ENCODE measurements around the gene DPF3.

Gene DPF3

GRCh38 chr14:72816287-72816686 lies 77.6 kb downstream of the DPF3 start:
- Histone ChIP-seq H3K36me3 (ENCODE audit: control insufficient read depth, insufficient read depth, low read length) (no peaks in the 10 kb centered on the region), H3K9ac (ENCODE audit: low read length) (no peak overlapping the region), H3K27me3 (ENCODE audit: control insufficient read depth, insufficient read depth, low read length) (no peaks in the 10 kb centered on the region), H3K4me3 (ENCODE audit: low read depth, low read length) (no peak overlapping the region), H3K27ac (ENCODE audit: low read depth, low read length) (no peak overlapping the region), H3K4me1 (ENCODE audit: control insufficient read depth, insufficient read depth, low read length) (peaks cover 8% of the 10 kb centered on the region; the same call in 1 of the 2 replicates), H3K9me3 (ENCODE audit: control insufficient read depth, insufficient read depth, low read depth, low read length) (peaks cover 7% of the 10 kb centered on the region)

- Histone ChIP-seq H3K4me3 (ENCODE audit: low read depth, low read length) (no peak overlapping the region), H3K4me1 (ENCODE audit: control insufficient read depth, insufficient read depth, low read length) (peaks cover 8% of the 10 kb centered on the region; the same call in 1 of the 2 replicates), H3K27ac (ENCODE audit: low read depth, low read length) (no peak overlapping the region), H3K36me3 (ENCODE audit: control insufficient read depth, insufficient read depth, low read length) (no peaks in the 10 kb centered on the region), H3K9me3 (ENCODE audit: control insufficient read depth, insufficient read depth, low read depth, low read length) (peaks cover 7% of the 10 kb centered on the region), H3K27me3 (ENCODE audit: control insufficient read depth, insufficient read depth, low read length) (no peaks in the 10 kb centered on the region), H3K9ac (ENCODE audit: low read length) (no peak overlapping the region)
These were observed 78.5 kb downstream of the DPF3 start for GRCh38 chr14:72815430-72815829.

- no peaks in the 10 kb centered on the region for H3K9me3 ChIP-seq (ENCODE audit: control insufficient read depth, insufficient read depth, low read depth, low read length)
- peaks cover 8% of the 10 kb centered on the region; the same call in 1 of the 2 replicates for H3K4me1 ChIP-seq (ENCODE audit: control insufficient read depth, insufficient read depth, low read length)
- H3K27ac ChIP-seq (ENCODE audit: low read depth, low read length) = no peak overlapping the region
- peaks cover 10% of the 10 kb centered on the region; the same call in 1 of the 2 replicates for H3K27me3 ChIP-seq (ENCODE audit: control insufficient read depth, insufficient read depth, low read length)
- H3K9ac ChIP-seq (ENCODE audit: low read length) = no peak overlapping the region
- H3K4me3 ChIP-seq (ENCODE audit: low read depth, low read length) = no peak overlapping the region
- H3K36me3 ChIP-seq (ENCODE audit: control insufficient read depth, insufficient read depth, low read length) = no peaks in the 10 kb centered on the region
These were observed 81.5 kb downstream of the DPF3 start for GRCh38 chr14:72812292-72812851.

GRCh38 chr14:72810201-72810600 lies 83.7 kb downstream of the DPF3 start:
- Histone ChIP-seq H3K9me3 (ENCODE audit: control insufficient read depth, insufficient read depth, low read depth, low read length) (no peaks in the 10 kb centered on the region), H3K4me1 (ENCODE audit: control insufficient read depth, insufficient read depth, low read length) (peaks cover 8% of the 10 kb centered on the region; the same call in 1 of the 2 replicates), H3K4me3 (ENCODE audit: low read depth, low read length) (no peak overlapping the region), H3K27me3 (ENCODE audit: control insufficient read depth, insufficient read depth, low read length) (peaks cover 30% of the 10 kb centered on the region), H3K36me3 (ENCODE audit: control insufficient read depth, insufficient read depth, low read length) (no peaks in the 10 kb centered on the region), H3K27ac (ENCODE audit: low read depth, low read length) (no peak overlapping the region), H3K9ac (ENCODE audit: low read length) (no peak overlapping the region)

GRCh38 chr14:72809063-72809462 lies 84.8 kb downstream of the DPF3 start:
- Histone ChIP-seq H3K9me3 (ENCODE audit: control insufficient read depth, insufficient read depth, low read depth, low read length) (no peaks in the 10 kb centered on the region), H3K9ac (ENCODE audit: low read length) (no peak overlapping the region), H3K4me3 (ENCODE audit: low read depth, low read length) (no peak overlapping the region)

GRCh38 chr14:72808564-72808963 lies 85.3 kb downstream of the DPF3 start:
- Histone ChIP-seq H3K9ac (ENCODE audit: low read length) (no peak overlapping the region), H3K27ac (ENCODE audit: low read depth, low read length) (no peak overlapping the region), H3K4me3 (ENCODE audit: low read depth, low read length) (no peak overlapping the region), H3K9me3 (ENCODE audit: control insufficient read depth, insufficient read depth, low read depth, low read length) (no peaks in the 10 kb centered on the region), H3K27me3 (ENCODE audit: control insufficient read depth, insufficient read depth, low read length) (peaks cover 35% of the 10 kb centered on the region), H3K36me3 (ENCODE audit: control insufficient read depth, insufficient read depth, low read length) (no peaks in the 10 kb centered on the region), H3K4me1 (ENCODE audit: control insufficient read depth, insufficient read depth, low read length) (peaks cover 23% of the 10 kb centered on the region)

More at GRCh38 chr14:72809063-72809462, 84.8 kb downstream of the DPF3 start:
- H3K36me3 ChIP-seq (ENCODE audit: control insufficient read depth, insufficient read depth, low read length) = no peaks in the 10 kb centered on the region
- peaks cover 30% of the 10 kb centered on the region for H3K27me3 ChIP-seq (ENCODE audit: control insufficient read depth, insufficient read depth, low read length)
- H3K27ac ChIP-seq (ENCODE audit: low read depth, low read length) = no peak overlapping the region
- H3K4me1 ChIP-seq (ENCODE audit: control insufficient read depth, insufficient read depth, low read length) = peaks cover 18% of the 10 kb centered on the region

- H3K9me3 ChIP-seq (ENCODE audit: control insufficient read depth, insufficient read depth, low read depth, low read length) = no peaks in the 10 kb centered on the region; the same call in 1 of the 2 replicates
- no peak overlapping the region for H3K9ac ChIP-seq (ENCODE audit: low read length)
- H3K36me3 ChIP-seq (ENCODE audit: control insufficient read depth, insufficient read depth, low read length) = no peaks in the 10 kb centered on the region
- H3K4me1 ChIP-seq (ENCODE audit: control insufficient read depth, insufficient read depth, low read length) = peaks cover 18% of the 10 kb centered on the region
- H3K4me3 ChIP-seq (ENCODE audit: low read depth, low read length) = no peak overlapping the region
- peaks cover 48% of the 10 kb centered on the region for H3K27me3 ChIP-seq (ENCODE audit: control insufficient read depth, insufficient read depth, low read length)
- H3K27ac ChIP-seq (ENCODE audit: low read depth, low read length) = no peak overlapping the region
These were observed 91.3 kb downstream of the DPF3 start for GRCh38 chr14:72802588-72802946.

- H3K36me3 ChIP-seq (ENCODE audit: control insufficient read depth, insufficient read depth, low read length) = no peaks in the 10 kb centered on the region
- no peaks in the 10 kb centered on the region; the same call in 1 of the 2 replicates for H3K9me3 ChIP-seq (ENCODE audit: control insufficient read depth, insufficient read depth, low read depth, low read length)
- no peak overlapping the region for H3K27ac ChIP-seq (ENCODE audit: low read depth, low read length)
- peaks cover 23% of the 10 kb centered on the region for H3K4me1 ChIP-seq (ENCODE audit: control insufficient read depth, insufficient read depth, low read length)
- H3K9ac ChIP-seq (ENCODE audit: low read length) = no peak overlapping the region
- peaks cover 42% of the 10 kb centered on the region for H3K27me3 ChIP-seq (ENCODE audit: control insufficient read depth, insufficient read depth, low read length)
- no peak overlapping the region for H3K4me3 ChIP-seq (ENCODE audit: low read depth, low read length)
These were observed 91.9 kb downstream of the DPF3 start for GRCh38 chr14:72801836-72802587.

GRCh38 chr14:72801381-72801812 lies 92.5 kb downstream of the DPF3 start:
- Histone ChIP-seq H3K4me1 (ENCODE audit: control insufficient read depth, insufficient read depth, low read length) (peaks cover 28% of the 10 kb centered on the region), H3K4me3 (ENCODE audit: low read depth, low read length) (no peak overlapping the region), H3K9ac (ENCODE audit: low read length) (no peak overlapping the region), H3K27me3 (ENCODE audit: control insufficient read depth, insufficient read depth, low read length) (peaks cover 36% of the 10 kb centered on the region), H3K27ac (ENCODE audit: low read depth, low read length) (no peak overlapping the region), H3K36me3 (ENCODE audit: control insufficient read depth, insufficient read depth, low read length) (no peaks in the 10 kb centered on the region), H3K9me3 (ENCODE audit: control insufficient read depth, insufficient read depth, low read depth, low read length) (no peaks in the 10 kb centered on the region; the same call in 1 of the 2 replicates)

- no peak overlapping the region for H3K4me3 ChIP-seq (ENCODE audit: low read depth, low read length)
- H3K27me3 ChIP-seq (ENCODE audit: control insufficient read depth, insufficient read depth, low read length) = peaks cover 31% of the 10 kb centered on the region
- no peak overlapping the region for H3K9ac ChIP-seq (ENCODE audit: low read length)
- no peak overlapping the region for H3K27ac ChIP-seq (ENCODE audit: low read depth, low read length)
- no peaks in the 10 kb centered on the region for H3K36me3 ChIP-seq (ENCODE audit: control insufficient read depth, insufficient read depth, low read length)
- no peaks in the 10 kb centered on the region; the same call in 1 of the 2 replicates for H3K9me3 ChIP-seq (ENCODE audit: control insufficient read depth, insufficient read depth, low read depth, low read length)
- H3K4me1 ChIP-seq (ENCODE audit: control insufficient read depth, insufficient read depth, low read length) = peaks cover 29% of the 10 kb centered on the region
These were observed 93.0 kb downstream of the DPF3 start for GRCh38 chr14:72800848-72801370.

GRCh38 chr14:72800296-72800695 lies 93.6 kb downstream of the DPF3 start:
- Histone ChIP-seq H3K4me1 (ENCODE audit: control insufficient read depth, insufficient read depth, low read length) (peaks cover 29% of the 10 kb centered on the region), H3K9ac (ENCODE audit: low read length) (no peak overlapping the region), H3K27ac (ENCODE audit: low read depth, low read length) (no peak overlapping the region), H3K27me3 (ENCODE audit: control insufficient read depth, insufficient read depth, low read length) (peaks cover 26% of the 10 kb centered on the region), H3K4me3 (ENCODE audit: low read depth, low read length) (no peak overlapping the region), H3K9me3 (ENCODE audit: control insufficient read depth, insufficient read depth, low read depth, low read length) (no peaks in the 10 kb centered on the region; the same call in 1 of the 2 replicates), H3K36me3 (ENCODE audit: control insufficient read depth, insufficient read depth, low read length) (no peaks in the 10 kb centered on the region)
